NK-92 (cell line): ENCODE results near the gene SND1.

Experiments
- DNase-seq: peaks from one replicate; lab custom pipeline; 2025; ENCODE audit not compliant: unreplicated experiment; lab: John Stamatoyannopoulos, UW

Gene SND1

GRCh38 chr7:128078309-128078708 is 426.3 kb downstream of the SND1 start:
- DNase-seq = no peak

- no peak for DNase-seq
Observed at GRCh38 chr7:128080169-128080568, 428.2 kb downstream of the SND1 start.

GRCh38 chr7:128081351-128081750 is 429.4 kb downstream of the SND1 start:
- DNase-seq = no peak

- no peak for DNase-seq
Observed at GRCh38 chr7:128081808-128082207, 429.8 kb downstream of the SND1 start.

- no peak for DNase-seq
Observed at GRCh38 chr7:128082431-128082830, 430.4 kb downstream of the SND1 start.

GRCh38 chr7:128084896-128085608 is 433.1 kb downstream of the SND1 start:
- no peak for DNase-seq

- DNase-seq = no peak
Observed at GRCh38 chr7:128090492-128090891, 438.5 kb downstream of the SND1 start.

- DNase-seq = no peak
Observed at GRCh38 chr7:128091106-128091505, 439.1 kb downstream of the SND1 start.

GRCh38 chr7:128092221-128092620 is 440.2 kb downstream of the SND1 start:
- no peak for DNase-seq

- DNase-seq = no peak
Observed at GRCh38 chr7:128093614-128094570, 441.9 kb downstream of the SND1 start.

GRCh38 chr7:128094686-128095085 is 442.7 kb downstream of the SND1 start:
- DNase-seq = no peak

GRCh38 chr7:128097211-128097731 is 445.3 kb downstream of the SND1 start:
- no peak for DNase-seq

- DNase-seq = no peak
Observed at GRCh38 chr7:128098629-128099028, 446.6 kb downstream of the SND1 start.

GRCh38 chr7:128099204-128099671 is 447.2 kb downstream of the SND1 start:
- no peak for DNase-seq

GRCh38 chr7:128100225-128100948 is 448.4 kb downstream of the SND1 start:
- no peak for DNase-seq

GRCh38 chr7:128100949-128101713 is 449.1 kb downstream of the SND1 start:
- DNase-seq = no peak

GRCh38 chr7:128102490-128103291 is 450.7 kb downstream of the SND1 start:
- no peak for DNase-seq

- DNase-seq = no peak
Observed at GRCh38 chr7:128103498-128104107, 451.6 kb downstream of the SND1 start.

- DNase-seq = no peak
Observed at GRCh38 chr7:128104108-128104742, 452.2 kb downstream of the SND1 start.
